GM18909 (cell line): ENCODE data around the gene PTPN7.
"Not testable (repeated sequence)": the region's sequence is repeated elsewhere in the genome, so short reads cannot be mapped to it uniquely, and the experiment has no call there.

ENCODE experiments used
- ATAC-seq: cut with Tn5 transposase; IDR thresholded peaks from one replicate; pipeline ENCODE4 v1.9.1; 2021; ENCODE audit warnings: mild to moderate bottlenecking; ENCODE audit not compliant: unreplicated experiment, poor library complexity

The PTPN7 gene

GRCh38 chr1:202167708-202168415 lies 7.5 kb upstream of the PTPN7 start:
- no peak for ATAC-seq

- not testable (repeated sequence) for ATAC-seq
Measured at GRCh38 chr1:202167054-202167453, 6.7 kb upstream of the PTPN7 start.

DNA sequence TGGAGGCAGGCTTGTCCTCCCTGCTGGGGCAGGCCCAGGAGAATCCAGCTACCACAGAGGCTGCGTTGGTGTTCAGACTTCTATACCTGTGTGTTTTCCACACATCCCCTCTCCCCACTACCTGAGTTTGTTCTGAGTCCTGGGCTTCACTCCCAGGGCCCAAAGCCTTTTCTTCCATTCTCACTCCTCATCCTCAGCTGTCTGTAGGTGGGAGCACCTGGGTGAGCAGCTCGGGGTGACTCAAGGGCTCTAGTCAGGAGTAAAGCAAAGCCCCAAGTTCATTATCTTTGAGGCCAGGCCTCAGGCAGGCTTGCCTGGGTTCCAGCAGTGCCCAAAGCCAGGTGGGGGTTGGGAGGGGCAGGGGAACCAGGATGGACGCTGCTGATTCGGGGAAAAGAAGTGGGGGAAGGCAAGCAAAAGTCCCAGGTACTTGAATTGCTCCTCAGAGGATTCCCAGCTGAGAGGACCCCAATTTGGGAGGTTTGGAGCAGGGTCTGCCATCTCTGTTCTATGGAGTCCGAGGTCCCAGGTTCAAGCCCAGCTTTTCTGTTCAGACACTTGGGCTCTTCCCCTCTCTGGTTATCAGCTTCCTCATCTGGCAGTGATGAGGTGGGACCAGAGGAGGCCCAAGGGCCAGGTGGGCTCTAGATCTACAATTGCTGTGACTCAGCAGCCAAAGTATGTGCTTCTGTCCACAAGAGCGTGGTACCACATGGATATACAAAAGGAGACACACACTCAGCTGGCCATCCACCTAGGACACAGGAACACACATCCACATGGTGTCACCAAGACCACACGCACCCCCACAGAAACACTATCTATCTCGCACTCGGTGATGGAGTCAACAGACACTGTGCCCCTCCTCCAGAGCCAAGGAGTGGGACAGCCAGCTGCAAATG lies 5.8 kb upstream of the PTPN7 start:
- no peak for ATAC-seq

DNA sequence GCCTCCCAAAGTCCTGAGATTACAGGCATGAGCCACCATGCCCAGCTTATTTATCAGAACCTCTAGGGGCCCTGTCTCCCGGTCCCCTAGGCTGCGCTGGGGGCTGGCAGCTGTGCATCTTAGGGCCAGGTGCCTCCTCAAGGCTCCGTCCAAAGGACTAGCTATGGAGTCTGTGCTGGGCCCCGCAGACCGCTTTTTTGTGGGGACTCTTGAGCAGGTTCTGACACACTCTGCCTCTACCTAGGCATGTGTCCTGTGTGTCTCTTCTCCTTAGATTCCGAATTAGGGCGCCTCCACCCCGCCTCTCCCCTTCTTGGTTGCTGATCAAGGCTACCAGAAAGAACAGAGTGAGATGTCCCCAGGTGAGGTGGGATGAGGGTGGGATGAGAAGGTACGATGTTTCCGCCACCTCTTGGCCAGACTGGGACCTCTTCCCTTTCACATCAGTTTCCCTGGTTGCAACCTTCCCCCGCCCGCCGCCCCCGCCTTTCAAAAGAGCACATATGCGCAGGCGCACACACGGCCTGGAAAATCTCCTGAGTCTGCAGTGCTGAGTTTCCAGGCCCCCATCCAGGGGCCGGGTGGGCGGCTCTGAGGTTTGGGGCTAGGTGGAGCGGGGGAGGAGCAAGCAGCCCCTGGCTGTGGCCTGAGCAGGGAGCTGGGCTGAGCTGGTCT lies 5.0 kb upstream of the PTPN7 start:
- no peak for ATAC-seq

- peak; percentile 45 for ATAC-seq
Measured at GRCh38 chr1:202164271-202165037, 4.1 kb upstream of the PTPN7 start.

DNA sequence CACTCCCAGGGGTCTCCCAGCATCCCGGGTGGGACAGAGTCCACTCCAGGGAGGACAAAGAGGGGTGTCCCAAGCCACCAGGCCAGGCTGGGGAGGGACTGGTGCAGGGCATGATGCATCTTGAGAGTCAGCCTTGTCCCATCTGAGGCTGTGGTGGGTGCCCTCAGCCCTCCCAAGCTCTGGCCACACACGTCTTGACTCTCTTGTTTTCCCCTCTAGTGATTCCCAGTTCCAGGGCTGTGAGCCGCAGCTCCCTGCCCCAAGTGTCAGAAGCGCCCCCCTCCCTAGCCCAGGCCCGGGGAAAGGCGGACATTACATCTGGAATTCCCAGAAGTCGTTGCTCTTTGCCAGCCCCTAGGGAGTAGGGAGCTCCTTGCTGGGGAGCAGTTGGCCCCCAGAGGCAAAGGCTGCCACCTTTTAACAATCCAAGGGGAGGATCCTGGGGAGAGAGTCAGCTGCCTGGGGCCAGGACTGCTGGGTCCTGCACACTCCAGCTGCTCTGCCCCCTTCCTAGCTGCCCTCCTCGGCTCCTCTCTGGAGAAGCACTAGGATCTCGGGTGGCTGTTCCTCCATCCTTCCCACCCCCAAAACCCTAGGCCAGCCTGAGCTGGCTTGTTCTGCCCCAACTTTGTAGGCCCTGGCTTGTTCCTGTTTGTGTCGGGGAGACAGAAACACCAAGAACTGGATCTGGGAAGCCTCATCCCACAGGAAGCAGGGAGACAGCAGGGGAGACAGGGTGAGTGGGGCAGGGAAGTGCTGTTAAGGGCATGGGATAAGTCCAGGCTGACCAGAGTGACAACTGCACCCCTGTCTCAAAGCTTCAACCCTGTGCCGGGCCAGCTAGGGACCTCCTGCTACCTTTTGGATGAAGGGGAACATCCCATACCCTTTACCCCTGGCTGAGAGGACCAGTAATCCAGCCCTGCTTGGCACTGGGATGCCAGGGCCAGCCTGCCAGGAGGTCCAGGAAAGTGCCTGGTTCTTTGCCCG lies 3.2 kb upstream of the PTPN7 start:
- ATAC-seq, result no peak

DNA sequence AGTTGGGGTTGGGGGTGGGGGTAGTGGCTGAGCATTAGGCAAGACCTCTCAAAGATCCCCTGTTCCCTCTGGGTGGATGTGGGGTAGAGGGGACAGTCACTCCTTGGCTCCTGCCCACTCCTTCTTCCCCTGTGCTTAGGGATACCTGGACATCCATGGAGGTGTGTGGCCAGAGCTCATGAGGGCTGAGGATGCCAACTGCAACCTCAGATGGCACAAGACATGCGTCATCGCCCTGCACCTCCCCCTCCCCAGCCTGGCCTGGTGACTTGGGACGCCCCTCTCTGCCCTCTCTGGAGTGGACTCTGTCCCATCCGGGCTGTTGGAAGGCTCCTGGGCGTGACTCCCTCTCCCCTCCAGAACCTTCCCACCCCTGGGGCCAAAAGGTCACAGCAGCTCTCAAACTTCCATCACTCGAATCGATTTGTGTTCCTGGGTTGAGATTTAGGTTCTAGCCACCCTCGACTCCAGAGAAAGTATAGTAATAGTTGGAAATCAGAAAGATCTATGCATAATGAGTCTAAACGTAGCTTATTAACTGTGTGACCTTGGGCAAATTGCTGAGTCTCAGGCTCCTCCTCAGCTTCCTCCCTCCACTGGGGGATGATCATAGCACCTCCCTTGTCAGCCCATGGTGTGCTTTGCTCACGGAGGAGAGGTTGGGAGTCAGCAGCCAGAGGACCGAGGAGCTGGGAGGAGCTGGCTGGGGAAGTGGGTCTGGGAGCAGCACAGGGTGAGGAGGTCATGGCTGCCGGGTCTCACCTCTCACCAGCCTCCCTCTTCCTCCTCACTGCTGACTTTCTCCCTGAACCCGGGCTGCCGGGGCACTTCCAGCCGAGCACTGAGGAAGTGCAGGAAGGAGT lies 2.2 kb upstream of the PTPN7 start:
- ATAC-seq, result no peak

- ATAC-seq, result peak; percentile 46
Measured at GRCh38 chr1:202162047-202162417, 1.6 kb upstream of the PTPN7 start.

DNA sequence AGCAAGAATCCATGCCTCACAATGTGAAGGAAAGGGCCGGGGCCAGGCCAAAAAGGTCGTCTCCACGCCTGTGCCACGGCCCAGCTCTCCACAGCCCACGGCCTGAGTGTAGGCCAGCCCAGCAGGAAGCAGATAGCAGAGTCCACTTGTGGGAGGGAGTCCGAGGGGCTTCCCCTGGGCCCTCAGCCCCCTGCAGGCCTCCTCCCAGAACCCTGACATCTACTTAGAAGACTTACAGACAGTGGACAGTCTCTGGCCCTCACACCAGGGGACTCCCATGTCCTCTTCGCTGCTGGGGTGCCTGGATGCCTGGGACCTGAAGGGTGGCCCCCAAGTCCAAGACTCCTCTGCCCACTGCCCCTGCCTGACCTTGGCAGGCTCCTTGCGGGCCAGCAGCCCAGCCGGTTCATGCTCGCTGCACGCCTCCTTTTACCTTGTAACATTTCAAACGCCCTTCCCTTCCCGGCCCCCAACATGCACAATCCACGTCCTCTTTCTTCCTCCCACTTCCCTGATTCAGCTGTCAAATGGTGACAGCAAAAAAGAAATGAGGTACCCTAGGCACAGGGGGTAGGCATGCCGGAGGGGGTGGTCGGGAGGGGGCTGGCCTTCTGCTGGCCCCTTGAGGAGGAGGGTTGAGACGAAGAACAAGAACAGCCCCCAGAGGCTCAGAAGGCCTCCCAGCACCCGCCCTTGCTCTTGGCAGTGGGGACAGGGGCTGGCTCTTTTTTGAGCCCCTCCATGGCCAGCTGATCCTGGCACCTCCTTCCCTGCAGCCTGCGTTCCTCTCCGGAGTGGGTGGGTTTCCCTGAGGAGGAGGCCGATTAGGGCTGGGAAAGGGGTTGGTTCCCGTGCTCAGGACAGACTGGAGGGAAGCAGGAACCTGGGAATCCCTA lies 997 bp upstream of the PTPN7 start:
- no peak for ATAC-seq

GRCh38 chr1:202159534-202160371 lies 649 bp downstream of the PTPN7 start:
- ATAC-seq, result no peak

DNA sequence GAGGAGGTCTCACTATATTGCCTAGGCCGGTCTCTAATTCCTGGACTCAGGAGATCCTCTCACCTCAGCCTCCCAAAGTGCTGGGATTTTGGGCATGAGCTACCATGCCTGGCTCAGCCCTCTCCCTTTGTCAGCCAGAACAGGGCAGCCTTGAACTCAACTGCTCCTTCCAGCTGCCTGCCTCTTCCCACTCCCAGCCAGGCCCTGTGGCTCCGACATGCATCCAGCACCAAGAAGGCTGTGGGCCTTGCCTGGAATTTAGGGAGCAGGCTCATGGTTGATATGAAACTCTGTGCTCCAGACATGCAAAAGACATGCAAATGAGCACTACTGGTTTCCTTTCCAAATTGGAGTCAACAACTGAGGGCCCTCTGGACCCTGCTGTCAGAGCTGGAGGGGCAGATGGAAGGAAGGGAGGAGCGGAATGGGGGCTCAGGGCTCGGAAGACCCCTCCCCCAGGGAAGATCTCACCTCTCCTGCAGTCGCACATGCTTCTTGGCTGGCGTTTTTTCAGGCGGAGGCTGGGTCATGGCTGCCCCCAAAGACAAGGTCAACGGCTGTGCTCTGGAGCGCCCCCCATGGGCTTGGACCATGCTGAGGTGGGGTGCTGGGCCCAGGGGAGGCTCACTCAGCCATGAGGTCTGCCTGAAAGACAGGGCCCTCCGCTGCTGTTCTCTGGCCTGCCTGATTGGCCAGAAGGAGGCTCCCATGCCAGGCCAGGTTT lies 1.4 kb downstream of the PTPN7 start:
- no peak for ATAC-seq

DNA sequence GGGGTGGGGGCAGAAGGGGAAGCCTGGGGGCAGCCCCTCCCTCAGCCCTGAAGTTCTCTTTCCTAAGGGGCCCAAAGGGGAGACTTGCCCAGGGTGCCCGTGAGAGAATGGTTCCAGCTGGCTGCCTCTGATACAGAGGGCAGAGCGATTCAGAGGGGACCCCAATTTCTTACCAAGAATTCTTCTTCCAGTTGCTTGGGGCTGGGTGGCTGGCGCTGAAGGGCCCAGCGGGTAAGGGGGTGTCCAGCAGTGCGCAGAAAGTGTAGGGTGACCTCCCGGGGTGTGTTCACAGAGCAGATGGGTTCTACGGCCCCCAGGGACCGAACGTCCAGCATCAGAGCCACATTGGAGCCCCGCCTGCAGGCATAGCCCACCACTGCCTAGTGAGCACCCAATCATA lies 2.5 kb downstream of the PTPN7 start:
- ATAC-seq, result no peak

- no peak for ATAC-seq
Measured at GRCh38 chr1:202156590-202156989, 3.8 kb downstream of the PTPN7 start.

DNA sequence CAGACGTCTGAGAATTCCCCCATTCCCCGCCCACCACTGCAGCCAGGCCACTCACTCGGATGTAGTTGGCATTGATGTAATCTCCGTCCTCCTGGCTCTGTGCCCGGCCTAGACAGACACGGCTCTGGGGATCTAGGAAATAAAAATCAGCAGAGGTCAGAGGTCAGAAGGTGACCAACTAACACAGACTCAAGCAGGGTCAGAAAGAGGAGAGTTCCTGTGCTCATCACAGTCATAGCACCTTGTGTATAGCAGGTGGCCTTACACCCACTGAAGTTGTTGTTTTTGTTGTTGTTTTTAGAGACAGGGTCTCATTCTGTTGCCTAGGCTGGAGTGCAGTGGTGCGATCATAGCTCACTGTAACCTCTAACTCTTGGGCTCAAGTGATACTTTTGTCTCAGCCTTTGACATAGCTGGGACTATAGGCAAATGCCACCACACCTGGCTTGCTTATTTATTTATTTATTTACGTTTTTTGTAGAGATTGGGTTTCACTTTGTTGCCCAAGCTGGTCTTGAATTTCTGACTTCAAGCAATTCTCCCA lies 4.9 kb downstream of the PTPN7 start:
- no peak for ATAC-seq

DNA sequence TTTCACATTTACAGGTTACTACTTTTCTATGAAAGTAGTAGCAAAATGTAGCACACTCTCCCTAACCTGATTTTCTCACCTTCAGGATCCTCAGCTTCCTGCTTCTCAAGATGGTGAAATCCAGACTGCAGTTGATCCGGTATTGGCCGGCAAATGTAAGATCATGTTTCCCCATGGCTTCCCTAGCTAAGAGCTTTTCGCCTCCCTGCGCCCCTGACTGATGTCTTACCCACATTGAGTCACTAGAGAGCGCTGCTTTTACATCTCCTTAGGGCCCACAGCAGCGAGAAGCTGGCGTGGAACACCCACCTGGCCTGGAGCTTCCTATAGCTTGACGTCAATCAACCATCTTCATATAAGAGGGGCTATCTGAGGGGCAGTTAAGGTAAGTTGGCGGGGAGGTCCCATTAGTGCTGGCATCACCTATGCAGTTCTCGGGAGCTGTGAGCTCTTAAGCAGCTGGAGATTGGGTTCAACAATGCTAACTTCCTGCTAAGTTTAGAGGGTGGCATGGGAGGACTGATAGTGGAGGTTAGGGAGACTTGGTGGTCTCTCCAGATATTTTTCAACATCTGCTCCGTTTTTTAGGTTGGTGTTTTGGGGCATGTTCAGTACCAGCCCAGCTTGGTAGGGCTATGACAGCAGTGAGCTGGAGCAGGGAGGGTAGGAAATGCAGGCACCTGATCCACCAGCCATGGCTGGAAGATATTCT lies 5.5 kb downstream of the PTPN7 start:
- no peak for ATAC-seq
